Hematopoietic multipotent progenitor cell treated with erythropoietin and hydrocortisone succinate and interleukin-3 and kit ligand, for 8 days (in vitro differentiated cells): Measurements from ENCODE around the gene CHSY3.

Source experiments
- DNase-seq: peaks from one replicate; pipeline ENCODE4 v3.0.0-alpha.2; 2015

Gene CHSY3

GRCh38 chr5:129904102-129904666 is at the start of gene CHSY3:
TSS of gene CHSY3 (plus strand) at chr5:129904465.
- DNase-seq: peak; percentile 72

GRCh38 chr5:129856325-129856724 is 47.9 kb upstream of the CHSY3 start:
- DNase-seq: no peak

- DNase-seq: no peak
Measured at GRCh38 chr5:129857116-129857515, 47.1 kb upstream of the CHSY3 start.

GRCh38 chr5:129858131-129858675 is 46.1 kb upstream of the CHSY3 start:
- no peak for DNase-seq

- no peak for DNase-seq
Measured at GRCh38 chr5:129884322-129884721, 19.9 kb upstream of the CHSY3 start.

GRCh38 chr5:129899454-129899853 is 4.8 kb upstream of the CHSY3 start:
- peak; percentile 30 for DNase-seq

- no peak for DNase-seq
Measured at GRCh38 chr5:129902816-129903215, 1.4 kb upstream of the CHSY3 start.

- no peak for DNase-seq
Measured at GRCh38 chr5:129903466-129904101, 681 bp upstream of the CHSY3 start.

- DNase-seq: no peak
Measured at GRCh38 chr5:129904667-129905472, 605 bp downstream of the CHSY3 start.

GRCh38 chr5:129905473-129906176 is 1.4 kb downstream of the CHSY3 start:
- DNase-seq: no peak

- peak; percentile 43 for DNase-seq
Measured at GRCh38 chr5:129906177-129906887, 2.1 kb downstream of the CHSY3 start.

GRCh38 chr5:129909225-129909624 is 5.0 kb downstream of the CHSY3 start:
- DNase-seq: no peak

GRCh38 chr5:129912601-129913255 is 8.5 kb downstream of the CHSY3 start:
- DNase-seq: no peak

- no peak for DNase-seq
Measured at GRCh38 chr5:129915415-129915814, 11.2 kb downstream of the CHSY3 start.

- no peak for DNase-seq
Measured at GRCh38 chr5:129917224-129917623, 13.0 kb downstream of the CHSY3 start.

GRCh38 chr5:129921204-129921603 is 16.9 kb downstream of the CHSY3 start:
- DNase-seq: no peak

- no peak for DNase-seq
Measured at GRCh38 chr5:129930221-129930620, 26.0 kb downstream of the CHSY3 start.

- no peak for DNase-seq
Measured at GRCh38 chr5:129935626-129936025, 31.4 kb downstream of the CHSY3 start.

- DNase-seq: no peak
Measured at GRCh38 chr5:129938077-129938476, 33.8 kb downstream of the CHSY3 start.

GRCh38 chr5:129943936-129944335 is 39.7 kb downstream of the CHSY3 start:
- DNase-seq: no peak

GRCh38 chr5:129945028-129945427 is 40.8 kb downstream of the CHSY3 start:
- no peak for DNase-seq

- no peak for DNase-seq
Measured at GRCh38 chr5:129945774-129946270, 41.6 kb downstream of the CHSY3 start.
